Progenitor cell of endocrine pancreas (in vitro differentiated cells): ENCODE results near the gene KLHL17. TPM values are rescaled to one million over a fixed set of nuclear protein-coding genes. Genes with fewer than 3 reads are reported as not detected.
A peak's percentile ranks its signal among the peaks of the same experiment; 100 is the strongest.

Experiments used
- DNase-seq: peaks from one replicate; pipeline ENCODE4 v3.0.0; 2021; ENCODE audit warnings: low spot score; ENCODE audit not compliant: unreplicated experiment
- H3K27ac Mint-ChIP-seq: 2 replicates; pipeline ENCODE4 v1.8.0; 2021; ENCODE audit warnings: mild to moderate bottlenecking, moderate library complexity, mixed read lengths
- H3K27me3 Mint-ChIP-seq: 2 replicates; pipeline ENCODE4 v1.8.0; 2021; ENCODE audit warnings: mixed read lengths
- H3K36me3 Mint-ChIP-seq: 2 replicates; pipeline ENCODE4 v1.8.0; 2022; ENCODE audit warnings: mixed read lengths; ENCODE audit not compliant: insufficient read depth
- H3K4me1 Mint-ChIP-seq: 2 replicates; pipeline ENCODE4 v1.8.0; 2021; ENCODE audit warnings: low read depth, mixed read lengths
- H3K4me3 Mint-ChIP-seq: 2 replicates; pipeline ENCODE4 v1.8.0; 2021; ENCODE audit warnings: low read depth, mild to moderate bottlenecking, moderate library complexity, mixed read lengths
- H3K9me3 Mint-ChIP-seq: 2 replicates; pipeline ENCODE4 v1.8.0; 2021; ENCODE audit warnings: low read depth, mixed read lengths
- CTCF ChIP-seq: fragments of 200-600 bp; sonication (generic); IDR thresholded peaks from one replicate; pipeline ENCODE4 v1.5.0; 2021; ENCODE audit warnings: antibody characterized with exemption, mild to moderate bottlenecking; ENCODE audit not compliant: unreplicated experiment
- total RNA-seq: library from RNA; stranded (reverse); gene quantifications from 2 replicates; pipeline ENCODE4 v1.2.1, GENCODE V29; 2021

Gene KLHL17
- total RNA-seq, 1 donor from 2014 or later = 45.3 TPM

GRCh38 chr1:999725-1000356, 39.5 kb downstream of the KLHL17 start, which contains the start of gene HES4:
HES4 (minus strand) TSS chr1:1000097; CDS start chr1:999973, 124 bp downstream.
- Mint-ChIP-seq H3K27ac (peak within 1 kb of the TSS; percentile 99), H3K9me3 (no peaks in the 10 kb centered on the region), H3K4me3 (peak within 1 kb of the TSS; percentile 80), H3K36me3 (no peaks in the 10 kb centered on the region), H3K4me1 (peaks cover 8% of the 10 kb centered on the region), H3K27me3 (peaks cover 14% of the 10 kb centered on the region)
- peak; percentile 88 for DNase-seq
- TF ChIP-seq CTCF = no peak

GRCh38 chr1:1000357-1001056, 40.1 kb downstream of the KLHL17 start:
- H3K27me3 Mint-ChIP-seq = peaks cover 9% of the 10 kb centered on the region
- H3K9me3 Mint-ChIP-seq = no peaks in the 10 kb centered on the region
- H3K4me1 Mint-ChIP-seq = peaks cover 15% of the 10 kb centered on the region
- peak overlapping the region; percentile 80 for H3K4me3 Mint-ChIP-seq
- no peaks in the 10 kb centered on the region for H3K36me3 Mint-ChIP-seq
- no peak for TF ChIP-seq CTCF
- peak; percentile 82 for DNase-seq
- H3K27ac Mint-ChIP-seq = peak overlapping the region; percentile 99

GRCh38 chr1:1001057-1001783, 40.8 kb downstream of the KLHL17 start:
- peak; percentile 24 for DNase-seq
- TF ChIP-seq CTCF = no peak
- Mint-ChIP-seq H3K36me3 (no peaks in the 10 kb centered on the region), H3K27me3 (peaks cover 5% of the 10 kb centered on the region), H3K4me1 (peaks cover 15% of the 10 kb centered on the region), H3K4me3 (peak overlapping the region; percentile 80), H3K9me3 (no peaks in the 10 kb centered on the region), H3K27ac (peak overlapping the region; percentile 99)

- Mint-ChIP-seq H3K4me1 (peaks cover 19% of the 10 kb centered on the region), H3K27me3 (peaks cover 3% of the 10 kb centered on the region), H3K27ac (no peak overlapping the region), H3K9me3 (no peaks in the 10 kb centered on the region), H3K36me3 (no peaks in the 10 kb centered on the region), H3K4me3 (no peak overlapping the region)
- TF ChIP-seq CTCF = no peak
- peak; percentile 9 for DNase-seq
These were observed 43.4 kb downstream of the KLHL17 start for GRCh38 chr1:1003618-1004419.

- no peak for DNase-seq
- Mint-ChIP-seq H3K4me1 (peaks cover 19% of the 10 kb centered on the region), H3K4me3 (no peak overlapping the region), H3K27ac (no peak overlapping the region), H3K36me3 (peaks cover 3% of the 10 kb centered on the region), H3K27me3 (peaks cover 5% of the 10 kb centered on the region), H3K9me3 (no peaks in the 10 kb centered on the region)
- no peak for TF ChIP-seq CTCF
These were observed 44.0 kb downstream of the KLHL17 start for GRCh38 chr1:1004420-1004779.
